Fibroblast of the aortic adventitia (primary cell): Measurements from ENCODE around the gene SSH3. TPM values are rescaled to one million over a fixed set of nuclear protein-coding genes. Genes with fewer than 3 reads are reported as not detected.
A peak's percentile ranks its signal among the peaks of the same experiment; 100 is the strongest.

Experiments
- DNase-seq: peaks from one replicate; pipeline ENCODE4 v3.0.0-alpha.2; 2010; ENCODE audit warnings: low read depth
- H3K4me3 ChIP-seq: 2 replicates; pipeline ENCODE4 v1.5.1; 2011; ENCODE audit warnings: low read depth, mild to moderate bottlenecking, control low read depth, low read length, moderate library complexity
- CTCF ChIP-seq: IDR thresholded peaks from 2 replicates; pipeline ENCODE4 v1.5.1; 2011; ENCODE audit warnings: mild to moderate bottlenecking, low read length, control low read depth, inconsistent platforms; ENCODE audit not compliant: insufficient read depth
- total RNA-seq: library from RNA; depleted of rRNA; stranded (reverse); fragments of >200 nt; gene quantifications from 2 replicates; pipeline ENCODE4 v1.2.3, GENCODE V29; 2012; ENCODE audit warnings: low replicate concordance

SSH3 gene
- total RNA-seq, 1 donor, result 11.7 TPM

- TF ChIP-seq CTCF, result no peak
- H3K4me3 ChIP-seq, result no peak overlapping the region
- DNase-seq, result no peak
Measured at GRCh38 chr11:67285541-67286498, 17.5 kb upstream of the SSH3 start.

- H3K4me3 ChIP-seq, result no peak overlapping the region
- no peak for TF ChIP-seq CTCF
- DNase-seq, result no peak
Measured at GRCh38 chr11:67286621-67287333, 16.6 kb upstream of the SSH3 start.

GRCh38 chr11:67287355-67288197 lies 15.8 kb upstream of the SSH3 start:
- TF ChIP-seq CTCF, result no peak
- DNase-seq, result no peak
- H3K4me3 ChIP-seq, result peak overlapping the region; percentile 74

- DNase-seq, result no peak
- H3K4me3 ChIP-seq, result peak overlapping the region; percentile 74
- TF ChIP-seq CTCF, result no peak
Measured at GRCh38 chr11:67288198-67288451, 15.2 kb upstream of the SSH3 start.

- peak; percentile 25 for TF ChIP-seq CTCF
- DNase-seq, result peak; percentile 90
- peak overlapping the region; percentile 74 for H3K4me3 ChIP-seq
Measured at GRCh38 chr11:67288452-67289225, 14.7 kb upstream of the SSH3 start.

- DNase-seq, result no peak
- TF ChIP-seq CTCF, result no peak
- H3K4me3 ChIP-seq, result peak within 1 kb of the TSS; percentile 84
Measured at GRCh38 chr11:67289226-67289650, 14.1 kb upstream of the SSH3 start, which contains the start of gene ANKRD13D. Gene ANKRD13D, plus strand, starts transcription at chr11:67289303. Its CDS starts 158 bp downstream, at chr11:67289461.
